Endometrial microvascular endothelial cells (primary cell): ENCODE data around the gene WDR47. TPM values are rescaled to one million over a fixed set of nuclear protein-coding genes. Genes with fewer than 3 reads are reported as not detected.

Experiments used
- total RNA-seq: library from RNA; depleted of rRNA; stranded (reverse); fragments of >200 nt; gene quantifications from one replicate; pipeline ENCODE4 v1.2.3, GENCODE V29; 2015; ENCODE audit errors: inconsistent ontology term

WDR47 gene
- total RNA-seq, 1 donor from 2014 or later: 16.1 TPM

Other genes starting within 250 kb of the WDR47 start
- not detected for gene AKNAD1, start 185.0 kb downstream of the WDR47 start, total RNA-seq
- gene GPSM2, start 165.1 kb downstream of the WDR47 start, total RNA-seq: 26.6 TPM
- gene CLCC1, start 78.6 kb downstream of the WDR47 start, total RNA-seq: 50.6 TPM
- gene TAF13, start 33.9 kb upstream of the WDR47 start, total RNA-seq: 44.9 TPM
- 15.9 TPM for gene TMEM167B, start 48.7 kb upstream of the WDR47 start, total RNA-seq
- 0.84 TPM for gene ELAPOR1, start 72.0 kb upstream of the WDR47 start, total RNA-seq
- gene SARS1, start 171.8 kb upstream of the WDR47 start, total RNA-seq: 263 TPM
- gene CELSR2, start 207.4 kb upstream of the WDR47 start, total RNA-seq: 0.37 TPM
- gene PSRC1, start 241.0 kb upstream of the WDR47 start, total RNA-seq: 23.8 TPM